Pancreas (tissue), 10 donors: Measurements from ENCODE around the gene ACAP2. TPM values are rescaled to one million over a fixed set of nuclear protein-coding genes. Genes with fewer than 3 reads are reported as not detected.
"Not testable (repeated sequence)": the region's sequence is repeated elsewhere in the genome, so short reads cannot be mapped to it uniquely, and the experiment has no call there.

ENCODE experiments used
- ATAC-seq, 4 donors: fragments of 200-7000 bp; cut with Tn5 transposase; one replicate each; pipeline versions ENCODE4 v1.8.0 to v1.9.1; 2020; ENCODE audit warnings: mild to moderate bottlenecking in 4 of 4, moderate library complexity in 4 of 4
- DNase-seq, 6 donors: peaks; one replicate each; pipeline ENCODE4 v3.0.0-alpha.2; 2020
- FAIRE-seq: peaks from 2 replicates; lab custom pipeline; 2012; peaks lifted over from hg19 to GRCh38; lab: Jason Lieb, UNC
- H3K27ac ChIP-seq, 4 donors: fragments of 200-600 bp; sonication (generic); 1 replicate in 3 of 4; 2 replicates in 1 of 4; pipeline versions ENCODE4 v1.5.0 to v1.8.0; 2020
- H3K27me3 ChIP-seq, 4 donors: fragments of 200-600 bp; one replicate each; pipeline ENCODE4 v1.8.0; 2021
- H3K36me3 ChIP-seq, 3 donors: fragments of 200-600 bp; sonication (generic) in 1 of 3; one replicate each; pipeline versions ENCODE4 v1.5.0 to v1.8.0; 2020 to 2021
- H3K4me1 ChIP-seq, 3 donors: fragments of 200-600 bp; one replicate each; pipeline ENCODE4 v1.8.0; 2021
- H3K4me3 ChIP-seq, 4 donors: fragments of 200-600 bp; sonication (generic) in 2 of 4; one replicate each; pipeline versions ENCODE4 v1.5.0 to v1.8.0; 2020 to 2021
- H3K9me3 ChIP-seq, 4 donors: fragments of 200-600 bp; one replicate each; pipeline ENCODE4 v1.8.0; 2021
- CTCF ChIP-seq, 4 donors: fragments of 200-600 bp; sonication (generic) in 3 of 4; IDR thresholded peaks; one replicate each; pipeline versions ENCODE4 v1.5.0 to v1.8.0; 2021; ENCODE audit warnings: antibody characterized with exemption in 4 of 4
- WGBS, 2 donors: extraction: QIAGEN DNeasy Blood & Tissue Kit; methylation state at CpG; one replicate each; pipeline ENCODE4 v1.1.7; 2013; 5-methylcytosine and 5-hydroxymethylcytosine counted together
- intact Hi-C, 3 donors: fragments of 100-400 bp; cut with DNase I; formaldehyde crosslinking; loops; one replicate each; pipeline versions ENCODE4 v1.11.1 to v1.14.2; 2022
- polyA plus RNA-seq, 2 donors: library from polyadenylated mRNA; stranded (reverse); fragments of 200-250 nt; gene quantifications; one replicate each; pipeline ENCODE4 v1.2.3, GENCODE V29; 2013
- total RNA-seq, 6 donors: library from RNA; stranded (reverse); fragmentation: NEBNext Ultra II Directional in 4 of 6; extraction: Animal tissue kit (Norgen Biotek cat#: 25700) in 4 of 6; gene quantifications; one replicate each; pipeline versions ENCODE4 v1.2.1 to v1.2.4, GENCODE V29; 2021 to 2023
- donor health status: healthy with polysubstance abuse.
- donor health status: DM: no; HTN: no; CAD: no; lungs with moderate emphysema.
- donor health status: DM: no; HTN: no; CAD: no.
- donor health status: control.
- donor health status: control.
- donor health status: Bipolar disorder and iron deficiency.
- donor health status: DM: yes; HTN: yes; CAD: no.
- donor health status: DM: no; HTN: no; CAD: no.
- donor health status: DM: no; HTN: no; CAD: no.
- donor health status: DM: yes; HTN: yes; CAD: no.

The ACAP2 gene
- 10 to 100 TPM; 12.4 to 21.1 (median 16.9) TPM for total RNA-seq
- 1 to 10 TPM; 4.2 to 7.3 TPM for polyA plus RNA-seq

DNA sequence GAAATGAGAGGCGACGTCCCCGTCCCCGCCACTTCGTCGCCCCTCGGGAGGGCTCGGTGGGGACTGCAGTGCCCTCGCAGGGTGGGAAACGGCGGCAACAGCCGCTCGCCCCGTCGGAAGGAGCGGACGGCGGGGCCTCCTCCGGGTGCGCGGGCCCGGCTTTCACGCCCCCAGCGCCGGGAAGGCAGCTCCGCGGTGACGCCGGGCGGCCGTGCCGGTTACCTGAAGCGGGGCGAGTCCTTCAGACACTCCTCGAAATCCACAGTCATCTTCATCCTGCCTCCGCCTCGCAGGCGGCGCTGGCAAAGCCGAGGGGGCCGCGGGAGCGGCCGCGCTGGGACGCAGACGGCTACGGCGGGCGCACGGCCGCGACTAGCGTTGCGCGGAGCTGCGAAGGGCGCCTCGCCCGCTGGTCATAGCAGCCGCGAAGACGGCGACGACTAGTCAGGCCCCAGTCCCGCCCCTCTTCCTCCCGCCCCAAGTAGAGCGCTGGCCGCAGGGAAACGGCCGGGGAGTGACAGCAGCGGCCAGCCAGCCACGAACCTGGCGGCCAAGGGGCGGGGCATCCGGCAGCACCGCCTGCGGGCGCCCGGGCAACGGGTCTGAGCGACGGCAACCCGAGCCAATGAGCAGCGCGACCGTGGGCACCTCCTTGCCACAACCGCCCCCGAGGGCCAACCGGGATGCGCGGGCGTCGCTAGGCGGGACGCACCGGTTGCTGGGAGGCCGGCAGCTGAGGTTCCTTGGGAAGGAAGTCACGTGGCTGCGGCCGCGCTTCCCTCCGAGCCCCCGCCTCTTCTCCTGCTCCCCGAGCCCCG lies at the start of gene ACAP2:
ACAP2 (minus strand) TSS at position 448 of the 818 bp plus-strand sequence; CDS start at position 275, 173 bp downstream.
- H3K4me1 ChIP-seq: peaks cover 0 to 5% (median 0%) of the 10 kb centered on the region in 3 donors
- intact Hi-C loops: no loop called here
- FAIRE-seq (no peak), ATAC-seq (peak; percentile 95 to 98 (median 95)), DNase-seq (peak; percentile 100)
- no peaks in the 10 kb centered on the region for H3K9me3 ChIP-seq
- TF ChIP-seq CTCF (IDR thresholded peaks at IDR 0.05): no peak
- 0% methylated on average over 85 to 106 of the region's 106 CpGs for WGBS, 2 donors
- peak within 1 kb of the TSS; percentile 71 to 94 (median 90) for H3K27ac ChIP-seq
- no peaks in the 10 kb centered on the region for H3K36me3 ChIP-seq
- H3K4me3 ChIP-seq: peak within 1 kb of the TSS; percentile 72 to 96 (median 92)
- no peaks in the 10 kb centered on the region for H3K27me3 ChIP-seq

- ATAC-seq (no peak), DNase-seq (no peak), FAIRE-seq (no peak)
- H3K4me1 ChIP-seq: no peaks in the 10 kb centered on the region
- no peak for TF ChIP-seq CTCF (IDR thresholded peaks at IDR 0.05)
- intact Hi-C loops: no loop called here
- no peaks in the 10 kb centered on the region for H3K36me3 ChIP-seq
- WGBS, 2 donors: 84 to 89% methylated on average over 3 of the region's 3 CpGs
- H3K4me3 ChIP-seq: no peak overlapping the region
- H3K9me3 ChIP-seq: no peaks in the 10 kb centered on the region
- no peak overlapping the region for H3K27ac ChIP-seq
- no peaks in the 10 kb centered on the region for H3K27me3 ChIP-seq
These were observed 32.8 kb upstream of the ACAP2 start for GRCh38 chr3:195475614-195476013.

DNA sequence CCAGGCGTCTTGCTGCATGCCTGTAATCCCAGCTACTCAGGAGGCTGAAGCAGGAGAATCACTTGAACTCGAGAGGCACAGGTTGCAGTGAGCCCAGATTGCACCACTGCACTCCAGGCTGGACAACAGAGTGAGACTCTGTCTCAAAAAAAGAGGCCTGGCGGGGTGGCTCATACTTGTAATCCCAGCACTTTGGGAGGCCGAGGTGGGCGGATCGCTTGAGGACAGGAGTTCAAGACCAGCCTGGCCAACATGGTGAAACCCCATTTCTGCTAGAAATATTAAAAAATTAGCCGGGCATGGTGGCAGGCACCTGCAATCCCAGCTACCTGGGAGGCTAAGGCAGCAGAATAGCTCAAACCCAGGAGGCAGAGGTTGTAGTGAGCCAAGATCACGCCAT lies 32.3 kb upstream of the ACAP2 start:
- not testable (repeated sequence) for H3K27ac ChIP-seq, FAIRE-seq
- 75 to 79% methylated on average over 8 of the region's 8 CpGs for WGBS, 2 donors

GRCh38 chr3:195468841-195469240 lies 26.0 kb upstream of the ACAP2 start:
- no peaks in the 10 kb centered on the region for H3K9me3 ChIP-seq
- no peak for DNase-seq
- TF ChIP-seq CTCF (IDR thresholded peaks at IDR 0.05): no peak
- WGBS, 2 donors: 72 to 83% methylated on average over 4 of the region's 4 CpGs
- H3K4me1 ChIP-seq: no peaks in the 10 kb centered on the region
- H3K27ac ChIP-seq: no peak overlapping the region
- ATAC-seq: no peak
- no peak for FAIRE-seq
- H3K27me3 ChIP-seq: no peaks in the 10 kb centered on the region
- no peaks in the 10 kb centered on the region for H3K36me3 ChIP-seq
- intact Hi-C loops: no loop called here
- H3K4me3 ChIP-seq: no peak overlapping the region

More for the DNA sequence above, 32.3 kb upstream of the ACAP2 start:
- intact Hi-C loops, H3K36me3 ChIP-seq, H3K27me3 ChIP-seq, DNase-seq, H3K4me1 ChIP-seq, H3K4me3 ChIP-seq, H3K9me3 ChIP-seq, ATAC-seq: not testable (repeated sequence)

- 70 to 73% methylated on average over 4 of the region's 4 CpGs for WGBS, 2 donors
- Histone ChIP-seq H3K4me3 (no peak overlapping the region), H3K9me3 (no peaks in the 10 kb centered on the region), H3K27ac (no peak overlapping the region), H3K4me1 (no peaks in the 10 kb centered on the region), H3K27me3 (no peaks in the 10 kb centered on the region), H3K36me3 (no peaks in the 10 kb centered on the region)
- ATAC-seq (no peak), FAIRE-seq (no peak), DNase-seq (no peak)
- intact Hi-C loops: no loop called here
- no peak for TF ChIP-seq CTCF (IDR thresholded peaks at IDR 0.05)
These were observed 25.6 kb upstream of the ACAP2 start for GRCh38 chr3:195468391-195468776.
